ENCODE measurements around the gene PSORS1C1.
A peak's percentile ranks its signal among the peaks of the same experiment; 100 is the strongest.

PSORS1C1 gene

DNA sequence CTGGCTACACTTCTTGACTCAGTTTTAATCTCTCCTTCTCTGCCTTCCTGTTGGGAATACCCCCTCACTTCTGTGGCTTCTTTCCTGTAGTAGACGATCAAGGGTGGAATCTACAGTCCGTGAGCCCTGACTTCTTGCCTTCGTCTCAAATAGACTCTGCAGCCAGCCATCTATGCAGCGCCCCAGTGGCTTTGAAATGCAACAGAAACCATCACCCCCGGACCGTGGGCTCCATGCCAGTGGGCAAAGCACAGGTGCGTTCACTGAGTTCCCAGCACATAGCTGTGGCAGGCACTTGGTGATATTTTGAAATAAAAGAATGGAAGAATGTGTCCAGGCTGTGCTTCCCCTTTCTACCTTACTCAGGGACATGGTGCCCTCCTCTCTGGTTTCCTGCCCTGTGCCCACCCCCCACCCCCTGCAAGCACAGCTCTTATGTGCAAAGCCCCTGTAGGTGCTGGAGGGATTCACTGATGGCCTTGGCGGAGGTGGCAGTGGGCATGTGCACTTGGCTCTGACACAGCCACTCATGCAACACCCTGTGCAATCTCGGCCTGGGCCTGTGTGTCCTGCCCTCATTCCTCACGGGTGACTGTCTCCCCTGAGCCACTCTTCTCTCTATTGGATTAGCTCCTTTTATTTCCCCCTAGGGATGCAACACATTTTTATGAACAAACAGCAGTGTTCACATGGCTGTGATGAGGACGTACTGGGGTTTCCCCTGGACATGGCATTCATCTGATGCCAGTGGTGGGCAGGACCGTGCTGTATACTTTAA, 11.2 kb downstream of the PSORS1C1 start:
- peak; percentile 34 for DNase-seq (ENCODE audit: low spot score)
- no peak for FAIRE-seq

DNA sequence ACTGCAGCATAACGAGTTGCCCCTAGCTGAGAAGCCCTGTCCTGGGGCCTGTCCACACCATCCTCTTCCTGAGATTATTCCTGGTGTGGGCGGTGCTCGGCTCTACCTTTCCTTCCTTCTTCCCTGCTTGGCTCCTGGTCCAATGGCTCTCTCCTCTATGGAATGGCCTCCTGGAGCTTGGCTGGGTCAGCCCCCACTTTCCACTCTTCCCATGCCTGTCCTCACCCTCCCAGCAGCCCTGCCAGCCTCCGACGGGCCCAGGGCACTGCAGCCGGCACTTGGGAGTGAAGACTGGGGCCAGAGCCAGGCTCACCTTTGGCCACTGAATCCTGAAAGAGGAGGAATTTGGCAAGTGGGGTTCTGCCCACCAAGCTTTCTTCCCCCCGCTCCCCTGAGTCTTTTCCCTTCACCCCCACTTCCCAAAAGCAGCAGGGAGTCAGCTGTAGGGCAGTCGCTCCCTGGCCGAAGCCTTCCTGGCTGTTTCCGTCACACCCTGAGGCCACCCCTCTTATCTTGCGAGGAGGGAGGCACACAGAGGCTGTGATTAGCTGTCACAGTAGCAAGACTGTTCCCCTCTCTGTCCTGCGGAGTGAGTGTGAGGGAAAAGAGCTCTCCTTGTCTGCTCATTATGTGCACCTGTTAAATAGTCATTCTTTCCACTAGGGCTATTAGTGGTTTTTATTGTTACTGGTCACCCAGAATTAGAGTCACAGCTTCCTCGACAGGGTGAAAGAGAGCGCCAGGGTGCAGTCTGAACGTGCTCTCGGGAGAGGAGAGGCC, 12.0 kb downstream of the PSORS1C1 start:
- no peak for FAIRE-seq
- no peak for DNase-seq (ENCODE audit: low spot score)

DNA sequence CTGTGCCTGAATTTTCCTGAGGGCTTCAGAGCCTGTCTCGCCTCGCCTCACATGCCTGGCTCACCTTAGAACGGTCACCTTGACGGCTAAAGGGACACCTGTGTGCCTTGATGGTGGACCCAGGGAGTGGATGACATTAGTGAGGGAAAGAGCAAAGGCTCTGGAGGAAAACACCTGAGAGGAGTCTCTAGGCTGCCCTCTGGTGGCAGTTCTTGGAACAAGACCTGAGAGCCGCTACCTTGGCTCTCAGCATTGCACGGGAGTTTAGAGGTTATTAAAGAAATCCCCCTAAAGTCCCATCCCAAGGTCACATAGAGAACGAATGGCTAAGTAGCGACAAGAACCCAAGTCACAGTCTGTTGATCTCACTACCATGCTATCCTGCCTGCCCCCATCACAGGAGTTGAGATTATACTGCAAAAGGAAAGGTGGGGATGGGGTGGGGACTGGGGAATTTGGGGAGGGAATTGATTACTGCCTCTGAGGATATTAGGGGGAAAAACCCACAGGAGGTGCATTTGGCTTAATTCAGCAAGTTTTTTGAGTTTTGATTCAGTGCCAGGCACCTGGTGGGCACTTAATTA, 13.6 kb downstream of the PSORS1C1 start:
- no peak for FAIRE-seq
- peak; percentile 11 for DNase-seq (ENCODE audit: low spot score)

DNA sequence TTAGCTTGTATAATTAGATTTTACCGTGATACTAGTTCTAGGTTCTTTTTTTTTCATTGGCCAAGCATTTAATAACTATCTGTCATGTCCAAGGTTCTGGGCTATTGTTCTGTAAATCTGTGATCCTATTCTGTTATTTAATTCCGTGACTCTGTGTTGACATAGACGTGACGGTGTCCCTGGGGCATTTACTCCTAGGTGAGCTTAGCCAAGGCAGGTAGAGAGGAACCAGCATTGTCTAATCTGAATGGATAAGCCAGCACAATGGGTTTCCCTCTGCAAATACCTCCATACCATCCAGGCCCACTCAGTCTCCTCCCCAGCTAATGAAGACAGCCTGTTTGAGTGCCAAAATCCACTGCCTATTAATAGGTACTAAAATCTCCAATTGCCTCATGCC, 14.5 kb downstream of the PSORS1C1 start:
- DNase-seq (ENCODE audit: low spot score) = no peak
- no peak for FAIRE-seq

DNA sequence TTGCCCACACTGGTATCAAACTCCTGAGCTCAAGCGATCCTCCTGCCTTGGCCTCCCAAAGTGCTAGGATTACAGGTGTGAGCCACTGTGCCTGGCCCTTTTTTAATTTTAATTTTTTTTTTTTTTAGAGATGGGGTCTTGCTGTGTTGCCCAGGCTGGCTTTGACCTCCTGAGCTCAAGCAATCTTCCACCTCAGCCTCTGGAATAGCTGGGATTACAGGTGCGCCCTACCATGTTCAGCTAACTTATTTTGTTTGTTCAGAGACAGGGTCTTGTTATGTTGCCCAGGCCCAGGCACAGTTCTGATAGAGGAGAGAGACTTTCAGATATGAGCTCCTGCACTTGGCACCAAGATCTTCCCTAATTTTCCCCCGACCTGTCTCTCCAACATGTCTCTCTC, 16.2 kb downstream of the PSORS1C1 start:
- DNase-seq (ENCODE audit: low spot score) (no peak), FAIRE-seq (no peak)

DNA sequence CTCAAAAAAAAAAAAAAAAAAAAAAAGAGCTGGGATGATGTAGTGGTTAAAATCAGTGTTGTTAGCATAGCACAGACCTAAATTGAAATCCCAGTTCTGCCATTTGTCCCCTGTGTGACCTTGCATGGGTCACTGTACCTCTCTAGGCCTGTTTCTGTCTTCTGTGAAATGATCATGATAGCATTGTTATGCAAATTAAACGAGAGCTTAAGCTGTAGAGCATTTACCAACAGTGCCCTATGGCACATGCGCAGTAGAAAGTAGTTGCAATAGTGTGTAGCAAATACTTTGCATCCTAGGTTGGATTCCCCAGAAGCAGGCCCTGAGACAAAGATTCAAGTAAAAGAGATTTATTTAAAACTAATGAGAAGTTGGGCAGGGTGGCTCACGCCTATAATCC, 17.0 kb downstream of the PSORS1C1 start:
- DNase-seq (ENCODE audit: low spot score) = no peak

DNA sequence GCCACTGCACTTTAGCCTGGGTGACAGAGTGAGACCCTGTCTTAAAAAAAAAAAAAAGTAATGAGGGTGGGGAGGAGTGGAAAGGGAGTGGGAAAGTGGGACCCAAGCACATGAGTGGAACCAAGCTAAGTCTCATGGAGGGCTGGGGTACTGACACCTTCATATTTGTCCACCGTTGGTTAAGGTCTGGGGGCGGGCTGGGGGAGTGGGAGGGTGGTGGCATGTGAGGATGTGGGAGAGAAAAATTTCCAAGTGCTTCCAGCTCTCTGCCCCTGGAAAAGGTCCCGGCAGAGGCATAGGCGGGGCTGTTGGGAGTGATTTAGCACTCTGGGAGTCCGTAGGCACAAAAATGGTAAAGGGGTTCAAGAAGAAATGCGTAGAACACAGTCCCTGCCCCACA, 18.2 kb downstream of the PSORS1C1 start:
- FAIRE-seq = no peak

More for the DNA sequence above, 17.0 kb downstream of the PSORS1C1 start:
- no peak for FAIRE-seq

DNA sequence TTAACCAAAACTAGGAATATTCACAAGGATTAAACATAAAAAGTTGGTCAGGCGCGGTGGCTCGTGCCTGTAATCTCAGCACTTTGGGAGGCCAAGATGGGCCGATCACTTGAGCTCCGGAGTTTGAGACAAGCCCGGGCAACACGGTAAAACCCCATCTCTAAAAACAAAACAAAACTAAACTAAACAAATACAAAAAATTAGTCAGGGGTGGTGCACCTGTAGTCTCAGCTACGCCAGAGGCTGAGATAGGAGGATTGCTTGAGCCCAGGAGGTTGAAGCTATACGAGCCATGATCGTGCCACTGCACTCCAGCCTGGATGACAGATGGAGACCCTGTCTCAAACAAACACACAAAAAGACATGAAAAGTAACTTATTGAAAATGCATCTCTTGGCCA, 21.1 kb downstream of the PSORS1C1 start:
- no peak for DNase-seq (ENCODE audit: low spot score)
- FAIRE-seq = no peak

More for the DNA sequence above, 18.2 kb downstream of the PSORS1C1 start:
- no peak for DNase-seq (ENCODE audit: low spot score)

DNA sequence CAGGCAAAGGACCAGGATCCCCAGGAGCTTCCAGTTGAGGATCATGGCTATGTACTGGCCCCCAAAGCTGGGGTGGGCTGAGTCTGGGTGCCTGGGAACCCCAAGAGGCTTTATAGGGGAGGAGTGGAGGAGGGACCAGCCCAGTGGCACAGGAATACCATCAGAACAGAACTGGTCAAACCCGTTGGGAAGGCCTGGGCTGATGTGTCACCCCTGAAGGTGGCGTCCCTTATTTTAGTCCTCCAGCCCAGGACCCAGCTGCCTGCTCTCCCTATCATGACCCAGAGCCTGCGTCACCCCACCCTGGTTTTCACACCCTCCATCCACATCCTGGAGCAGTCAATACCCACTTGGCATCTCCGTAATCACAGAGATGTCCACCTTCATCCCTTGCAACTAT, 24.4 kb downstream of the PSORS1C1 start, which contains the start of gene PSORS1C2:
PSORS1C2 (minus strand) TSS at position 85 of the 400 bp plus-strand sequence; CDS start at position 45, 40 bp downstream.
- FAIRE-seq = no peak
- no peak for DNase-seq (ENCODE audit: low spot score)

DNA sequence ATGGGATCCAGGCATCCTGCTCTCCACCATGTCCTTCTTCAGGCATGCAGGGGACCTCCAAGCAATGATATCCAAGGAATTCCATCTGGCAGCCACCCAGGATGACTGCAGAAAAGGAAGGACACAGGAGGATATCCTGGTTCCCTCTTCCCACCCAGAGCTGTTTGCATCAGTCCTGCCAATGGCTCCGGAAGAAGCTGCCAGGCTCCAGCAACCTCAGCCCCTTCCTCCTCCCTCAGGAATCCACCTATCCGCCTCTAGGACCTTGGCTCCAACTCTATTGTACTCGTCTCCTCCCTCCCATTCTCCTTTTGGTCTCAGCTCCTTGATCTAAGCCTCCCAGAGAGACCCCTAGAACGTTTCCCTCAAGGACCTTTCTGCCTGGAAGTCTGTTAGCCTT, 25.0 kb downstream of the PSORS1C1 start:
- FAIRE-seq = no peak

DNA sequence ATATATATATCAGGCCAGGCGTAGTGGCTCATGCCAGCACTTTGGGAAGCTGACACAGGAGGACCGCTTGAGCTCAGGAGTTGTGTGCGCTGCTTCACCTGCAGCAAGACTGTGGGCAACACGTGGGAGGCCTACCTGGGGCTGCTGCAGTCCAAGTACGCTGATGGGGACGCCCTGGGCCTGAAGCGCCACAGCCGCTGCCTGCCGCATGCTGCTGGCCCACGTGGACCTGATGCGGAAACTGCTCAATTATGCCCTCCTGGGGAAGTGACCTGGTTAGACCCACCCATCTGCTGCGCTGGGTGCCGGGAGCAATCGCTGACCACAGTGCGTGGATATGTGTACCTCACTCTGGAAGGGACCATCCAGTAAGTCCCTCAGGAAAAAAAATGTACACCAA, 26.0 kb downstream of the PSORS1C1 start:
- DNase-seq (ENCODE audit: low spot score) (no peak), FAIRE-seq (no peak)

More for the DNA sequence above, 25.0 kb downstream of the PSORS1C1 start:
- peak; percentile 72 for DNase-seq (ENCODE audit: low spot score)

DNA sequence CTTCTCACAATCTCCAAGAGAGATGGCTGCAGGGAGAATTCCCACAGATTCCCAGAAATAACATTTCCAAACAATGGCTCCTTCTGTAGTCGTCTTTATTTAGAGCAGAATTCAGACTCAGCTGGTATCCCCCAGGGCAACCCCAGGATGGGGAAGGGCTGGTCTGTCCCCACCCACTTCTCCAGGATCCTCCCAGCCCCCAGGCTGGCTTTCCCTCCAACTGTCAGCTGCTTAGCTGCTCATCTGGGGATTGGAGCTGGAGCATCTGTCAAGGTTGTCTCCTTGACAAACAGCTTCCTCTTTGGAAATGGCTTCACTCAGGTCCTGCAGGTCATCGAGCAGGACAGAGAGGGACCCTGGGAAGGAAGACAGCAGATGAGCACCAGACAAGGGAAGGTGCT, 27.8 kb downstream of the PSORS1C1 start:
- DNase-seq (ENCODE audit: low spot score) = no peak
- no peak for FAIRE-seq

DNA sequence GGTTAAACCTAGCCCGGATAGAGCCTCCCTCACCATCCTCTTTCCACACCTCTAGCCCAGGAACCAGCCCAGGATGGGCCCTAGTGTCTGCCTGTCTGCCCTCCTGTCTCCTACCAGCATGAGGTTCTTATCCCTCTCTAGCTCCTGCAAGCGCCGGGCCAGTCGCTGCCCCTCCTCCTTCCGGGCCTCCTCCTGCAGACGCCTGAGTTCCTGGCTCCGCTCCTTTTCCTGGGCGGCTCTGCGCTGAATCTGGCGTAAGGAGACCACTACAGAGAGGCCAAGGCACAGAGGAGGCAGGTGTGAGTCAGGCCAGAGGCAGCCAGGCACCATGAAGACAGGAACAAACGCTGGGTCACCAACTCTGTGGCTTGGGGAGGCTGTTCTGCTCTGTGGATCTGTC, 28.5 kb downstream of the PSORS1C1 start:
- peak; percentile 83 for DNase-seq (ENCODE audit: low spot score)
- FAIRE-seq = peak; percentile 63

DNA sequence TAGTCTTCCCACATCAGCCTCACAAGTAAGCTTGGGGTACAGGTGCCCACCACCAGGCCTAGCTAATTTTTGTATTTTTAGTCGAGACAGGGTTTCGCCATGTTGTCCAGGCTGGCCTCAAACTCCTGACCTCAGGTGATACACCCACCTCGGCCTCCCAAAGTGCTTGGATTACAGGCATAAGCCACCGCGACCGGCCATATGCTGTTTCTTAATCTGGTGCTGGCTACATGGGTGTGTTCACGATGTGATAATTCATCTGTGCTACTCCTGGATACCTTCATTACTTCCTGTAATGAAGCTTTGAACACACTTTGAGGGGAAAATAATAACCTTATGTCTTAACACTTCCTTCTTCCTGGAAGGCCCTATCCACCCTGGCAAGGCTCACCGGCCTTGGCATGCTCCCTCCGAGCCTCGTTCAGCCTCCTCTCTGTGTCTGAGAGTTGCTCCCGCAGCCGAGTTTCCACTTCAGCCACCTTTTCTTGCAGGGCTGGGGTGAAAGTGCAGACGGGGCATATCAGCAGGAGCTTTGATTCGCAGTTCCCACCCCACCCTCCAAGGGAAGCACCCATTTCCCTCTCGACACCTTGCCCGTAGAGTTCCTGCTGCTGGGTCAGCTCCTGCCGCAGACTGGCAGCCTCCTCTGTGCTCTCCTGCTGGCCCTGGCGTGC, 29.8 kb downstream of the PSORS1C1 start:
- no peak for FAIRE-seq
- no peak for DNase-seq (ENCODE audit: low spot score)

DNA sequence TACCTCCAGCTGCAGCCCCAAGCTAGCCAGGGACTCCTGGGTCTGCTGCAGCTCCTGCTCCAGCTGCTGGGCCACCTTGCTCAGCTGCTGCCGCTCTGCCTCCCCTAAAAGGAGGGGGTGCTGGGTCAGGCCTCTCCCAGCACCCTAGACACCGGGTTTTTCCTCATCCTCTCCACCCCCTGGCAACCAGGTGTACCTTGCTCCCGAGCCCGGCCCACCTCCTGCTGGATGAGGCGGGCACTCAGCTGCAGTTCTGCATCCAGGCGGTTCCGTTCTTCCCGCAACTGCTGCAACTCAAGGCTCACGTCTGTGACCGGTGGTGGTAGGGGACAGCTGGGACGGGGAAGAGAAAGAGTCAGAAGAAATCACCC, 30.4 kb downstream of the PSORS1C1 start:
- DNase-seq (ENCODE audit: low spot score) (no peak), FAIRE-seq (no peak)

DNA sequence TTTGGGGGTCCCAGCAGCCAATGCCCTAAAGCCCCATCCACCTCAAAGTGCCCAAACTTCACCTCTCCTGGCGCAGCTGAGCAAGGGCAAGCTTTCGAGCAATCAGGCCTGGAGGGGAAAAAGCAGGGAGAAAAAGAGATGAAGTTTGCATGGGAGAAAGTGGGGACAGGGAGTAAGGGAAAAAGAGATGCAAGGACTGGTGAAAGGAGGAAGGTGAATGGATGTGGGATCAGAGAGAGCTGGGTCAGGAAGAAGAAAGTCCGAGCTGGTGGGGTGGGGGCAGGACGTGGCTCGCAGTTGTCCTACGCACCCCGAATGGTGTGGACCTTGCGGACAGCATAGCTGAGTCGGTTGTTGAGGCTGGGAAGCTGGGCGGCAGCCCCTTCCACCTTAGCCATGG, 30.8 kb downstream of the PSORS1C1 start:
- DNase-seq (ENCODE audit: low spot score) (no peak), FAIRE-seq (no peak)

DNA sequence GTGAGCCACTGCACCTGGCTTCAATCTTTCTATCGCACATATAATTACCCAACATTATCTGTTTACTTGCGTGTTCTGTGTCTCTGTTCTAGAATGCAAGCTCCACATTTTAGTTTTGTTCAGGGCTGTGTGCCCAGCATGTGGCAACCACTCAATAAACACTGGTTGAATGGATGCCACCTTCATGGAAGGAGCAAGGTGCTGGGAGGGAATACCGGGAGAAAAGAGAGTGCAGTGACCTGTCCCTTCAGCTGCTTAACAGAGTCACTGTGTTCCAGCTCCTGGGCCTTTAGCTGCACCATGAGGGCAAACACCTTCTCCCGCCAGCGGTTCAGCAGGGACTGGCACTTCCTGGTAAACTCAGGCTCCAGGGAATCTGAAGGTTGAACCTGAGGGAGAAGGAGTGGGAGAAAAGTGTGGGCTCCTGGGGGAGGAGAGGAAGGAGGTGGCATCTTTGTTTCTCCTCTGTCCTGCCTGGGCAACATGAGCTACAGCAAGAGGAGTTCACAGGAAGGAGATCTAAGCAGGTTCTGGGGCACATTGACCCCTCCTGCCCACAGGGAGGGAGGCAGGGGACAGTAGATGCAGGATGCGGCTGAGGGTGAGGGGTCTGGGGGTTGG, 35.3 kb downstream of the PSORS1C1 start:
- FAIRE-seq = no peak
- no peak for DNase-seq (ENCODE audit: low spot score)

DNA sequence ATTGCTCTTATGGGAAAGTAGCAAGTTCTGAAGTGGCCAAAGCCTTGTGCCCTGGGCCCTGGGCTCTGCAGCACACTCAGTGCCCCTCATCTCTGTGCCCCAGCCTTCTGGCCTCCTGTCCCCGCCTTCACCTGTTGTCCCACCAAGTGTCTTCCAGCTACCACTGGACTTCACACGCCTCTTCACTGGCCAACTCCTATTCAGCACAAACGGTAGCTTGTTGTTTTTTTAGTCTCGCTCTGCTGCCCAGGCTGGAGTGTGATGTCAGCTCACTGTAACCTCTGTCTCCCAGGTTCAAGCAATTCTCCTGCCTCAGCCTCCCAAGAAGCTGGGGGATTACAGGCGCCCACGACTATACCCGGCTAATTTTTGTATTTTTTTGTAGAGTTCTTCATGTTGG, 38.2 kb downstream of the PSORS1C1 start:
- DNase-seq (ENCODE audit: low spot score) (peak; percentile 65), FAIRE-seq (peak; percentile 69)

DNA sequence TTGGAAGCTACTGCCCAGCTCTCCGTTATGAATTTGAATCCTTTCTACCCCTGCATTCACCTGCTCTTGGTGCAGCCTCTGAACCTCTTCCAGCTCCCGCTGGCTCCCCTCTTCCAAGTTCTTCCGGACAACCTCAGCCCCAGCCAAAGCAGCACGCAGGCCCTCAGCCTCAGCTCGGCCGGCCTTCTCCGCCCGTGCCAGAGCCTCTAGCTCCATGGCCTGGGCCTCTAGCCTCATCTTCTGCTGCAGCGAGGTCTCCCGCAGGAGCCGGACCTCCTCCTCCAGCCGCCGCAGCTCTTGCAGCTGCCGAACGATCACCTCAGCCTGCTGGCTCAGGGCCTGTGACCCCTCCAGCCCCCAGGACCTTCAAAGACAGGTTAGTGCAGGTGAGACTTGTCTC, 39.8 kb downstream of the PSORS1C1 start:
- FAIRE-seq = no peak
- no peak for DNase-seq (ENCODE audit: low spot score)

DNA sequence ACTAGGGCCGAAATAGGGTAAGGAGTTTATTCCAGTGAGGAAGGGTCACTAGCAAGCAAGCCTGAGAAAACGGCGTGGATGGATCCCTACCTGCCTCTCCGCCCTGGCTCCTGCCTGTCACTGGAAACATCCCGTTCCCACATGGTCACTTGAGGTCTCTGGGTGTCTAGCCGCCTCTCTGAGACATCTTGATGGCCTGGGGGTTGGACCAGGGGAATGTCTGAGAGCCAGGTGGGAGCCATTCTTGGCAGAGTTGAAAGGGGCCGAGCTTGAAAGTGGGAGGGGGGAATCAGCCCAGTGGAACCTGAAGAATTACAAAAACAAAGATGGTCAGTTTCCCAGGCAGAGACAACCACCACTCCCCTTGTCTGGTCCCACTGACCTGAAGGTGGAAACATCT, 42.0 kb downstream of the PSORS1C1 start:
- no peak for DNase-seq (ENCODE audit: low spot score)
- no peak for FAIRE-seq

DNA sequence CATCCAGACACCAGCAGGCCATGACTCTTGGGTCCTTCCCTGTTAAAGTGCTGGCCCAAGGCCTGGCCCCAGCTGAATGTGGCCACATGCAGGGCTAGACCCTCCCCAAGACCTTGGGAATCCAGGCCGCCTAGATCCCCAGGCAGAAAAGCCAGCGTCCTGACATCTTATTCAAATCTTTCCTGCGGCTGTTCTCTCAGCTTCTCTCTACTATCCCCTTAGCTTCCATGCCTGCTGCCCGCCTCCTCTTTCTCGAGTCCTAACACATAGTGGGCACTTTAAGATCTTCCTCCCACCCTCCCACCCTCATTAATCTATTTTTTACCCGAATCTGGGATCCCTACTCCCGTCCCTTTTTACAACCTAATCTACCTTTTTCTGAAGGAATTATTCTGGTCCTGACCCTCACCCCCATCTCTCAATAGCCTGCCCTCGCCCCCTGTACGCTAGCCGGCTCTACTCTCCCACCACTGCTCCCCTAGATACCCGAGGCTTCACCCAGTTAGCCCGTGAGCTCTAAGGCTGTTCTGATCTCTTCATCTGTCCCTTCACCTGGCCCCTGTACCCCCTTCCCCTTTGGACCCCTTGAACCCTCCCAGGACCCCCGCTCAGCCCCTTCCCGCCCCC, 43.0 kb downstream of the PSORS1C1 start, which contains the start of gene CCHCR1:
CCHCR1 (minus strand) TSS at position 290 of the 627 bp plus-strand sequence; CDS start at position 88, 202 bp downstream.
- DNase-seq (ENCODE audit: low spot score) (no peak), FAIRE-seq (no peak)

Measured in RCC 7860 (cell line).